Hematopoietic multipotent progenitor cell treated with erythropoietin and hydrocortisone succinate and interleukin-3 and kit ligand, for 17 days (in vitro differentiated cells): ENCODE data around the gene AVPR1B.
"Not testable (repeated sequence)": the region's sequence is repeated elsewhere in the genome, so short reads cannot be mapped to it uniquely, and the experiment has no call there.

Experiments used
- DNase-seq: peaks from one replicate; pipeline ENCODE4 v3.0.0-alpha.2; 2015; ENCODE audit warnings: low spot score

AVPR1B gene

GRCh38 chr1:206082831-206083695 lies 34.1 kb downstream of the AVPR1B start:
- DNase-seq: no peak

- no peak for DNase-seq
Observed at GRCh38 chr1:206081856-206082255, 35.3 kb downstream of the AVPR1B start.

GRCh38 chr1:206080026-206080820 lies 37.0 kb downstream of the AVPR1B start:
- no peak for DNase-seq

DNA sequence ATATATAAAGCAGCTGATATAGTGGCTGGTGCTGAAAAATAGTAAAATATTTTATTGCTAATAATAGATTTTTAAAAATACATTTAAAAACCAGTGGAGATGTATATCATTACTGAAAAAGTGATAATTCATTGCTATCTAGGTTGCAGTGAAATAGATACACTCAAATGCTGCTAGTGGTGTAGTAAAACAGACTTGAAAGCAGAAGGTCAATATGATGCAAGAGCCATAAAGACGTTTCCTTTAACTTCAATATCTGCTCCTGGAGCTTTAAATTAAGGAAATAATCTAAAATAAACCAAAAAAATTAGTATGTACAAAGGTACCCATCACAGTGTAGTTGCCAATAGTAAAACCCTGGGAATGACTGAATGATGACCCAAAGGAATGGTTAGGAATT lies 38.1 kb downstream of the AVPR1B start:
- DNase-seq: no peak

- DNase-seq: no peak
Observed at GRCh38 chr1:206075786-206076755, 41.1 kb downstream of the AVPR1B start.

DNA sequence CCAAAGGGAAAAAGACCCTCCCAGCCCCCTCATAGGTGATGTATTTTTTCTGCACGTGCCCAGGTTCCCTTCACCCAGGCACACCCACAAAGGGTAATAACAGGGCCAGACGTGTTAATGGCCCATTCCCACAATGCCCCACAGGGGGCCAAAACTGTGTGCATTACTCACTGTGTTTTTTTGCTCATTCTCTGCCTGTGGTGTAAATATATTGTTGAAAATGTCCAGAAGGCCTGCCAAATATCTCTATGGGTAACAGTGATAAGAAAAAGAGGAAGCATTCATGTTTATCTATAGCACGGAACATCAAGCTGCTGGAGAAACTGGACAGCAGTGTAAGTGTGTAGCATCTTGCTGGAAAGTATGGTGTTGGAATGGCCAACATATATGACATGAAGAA lies 42.3 kb downstream of the AVPR1B start:
- no peak for DNase-seq

GRCh38 chr1:206070627-206071304 lies 46.4 kb downstream of the AVPR1B start:
- DNase-seq: no peak

- no peak for DNase-seq
Observed at GRCh38 chr1:206068314-206068713, 48.9 kb downstream of the AVPR1B start.

DNA sequence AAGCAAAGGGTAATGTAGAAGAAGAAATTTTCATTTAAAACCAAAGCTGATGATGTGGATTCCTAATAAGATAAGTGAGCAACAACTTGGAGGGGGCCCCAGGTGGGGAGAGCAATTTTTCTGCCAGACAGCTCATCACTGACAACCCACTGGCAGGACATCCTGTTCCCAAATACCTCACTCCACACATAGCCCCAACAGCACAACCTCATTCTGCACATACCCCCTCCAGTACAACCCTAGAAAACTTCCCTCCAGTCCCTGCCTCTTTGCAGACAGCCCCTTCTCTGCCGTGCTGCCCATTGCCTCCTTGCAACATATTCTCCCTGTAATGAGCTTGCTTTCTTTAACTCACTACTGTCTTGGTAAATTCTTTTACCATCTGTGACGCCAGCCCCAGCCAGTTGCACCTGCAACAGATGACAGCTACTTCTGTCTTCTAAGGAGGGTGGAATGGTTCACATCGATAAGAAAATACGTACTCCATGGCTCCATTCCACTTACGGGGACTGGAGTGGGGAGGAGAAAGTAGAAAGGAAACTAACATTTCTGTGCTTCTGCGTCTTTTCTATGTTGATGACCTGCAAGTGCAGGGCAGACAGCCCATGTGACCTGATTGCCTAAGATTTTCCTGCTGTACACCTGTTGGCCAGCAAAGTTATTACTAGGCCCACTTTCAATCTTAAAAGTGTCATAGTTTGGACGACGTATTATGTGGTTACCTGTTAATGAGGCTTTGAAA lies 49.5 kb downstream of the AVPR1B start:
- DNase-seq: no peak

GRCh38 chr1:206066479-206067171 lies 50.6 kb downstream of the AVPR1B start:
- no peak for DNase-seq

DNA sequence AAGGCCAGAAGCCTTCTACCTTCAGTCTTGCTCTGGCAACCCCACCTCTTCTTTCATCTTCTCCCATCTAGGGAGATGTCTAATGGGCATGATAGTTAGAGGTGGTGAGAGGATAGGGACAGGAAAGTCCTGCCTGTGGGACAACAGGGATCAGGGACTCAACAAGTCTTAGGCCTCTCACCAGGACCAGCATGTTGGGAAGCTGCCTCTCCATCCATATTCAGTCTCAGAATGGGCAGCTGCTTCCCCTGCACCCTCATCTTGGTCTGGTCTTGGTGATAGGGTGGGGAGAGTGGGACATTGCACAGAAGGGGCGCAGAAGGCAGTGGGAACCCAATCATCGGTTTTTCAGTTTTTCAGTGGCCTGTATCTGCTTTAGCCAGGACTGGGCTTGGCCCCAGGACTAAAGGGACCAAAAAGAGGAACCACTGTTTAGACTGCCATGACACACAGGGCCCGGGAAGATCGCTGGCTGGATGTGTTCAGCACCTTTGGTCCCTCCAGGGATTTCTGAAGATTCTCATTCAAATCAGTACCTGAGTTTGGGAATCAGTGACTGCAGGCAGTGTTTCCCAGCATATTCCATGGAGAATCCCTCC lies 51.5 kb downstream of the AVPR1B start:
- DNase-seq: no peak

DNA sequence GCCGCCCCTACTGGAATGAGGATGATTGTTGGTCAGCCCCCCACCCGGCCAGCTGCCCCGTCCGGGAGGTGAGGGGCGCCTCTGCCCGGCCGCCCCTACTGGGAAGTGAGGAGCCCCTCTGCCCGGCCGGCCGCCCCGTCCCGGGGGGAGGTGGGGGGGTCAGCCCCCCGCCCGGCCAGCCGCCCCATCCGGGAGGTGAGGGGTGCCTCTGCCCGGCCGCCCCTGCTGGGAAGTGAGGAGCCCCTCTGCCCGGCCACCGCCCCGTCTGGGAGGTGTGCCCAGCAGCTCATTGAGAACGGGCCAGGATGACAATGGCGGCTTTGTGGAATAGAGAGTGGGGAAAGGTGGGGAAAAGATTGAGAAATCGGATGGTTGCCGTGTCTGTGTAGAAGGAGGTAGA lies 52.7 kb downstream of the AVPR1B start:
- not testable (repeated sequence) for DNase-seq

GRCh38 chr1:206064001-206064400 lies 53.2 kb downstream of the AVPR1B start:
- DNase-seq: not testable (repeated sequence)

GRCh38 chr1:206062464-206062863 lies 54.7 kb downstream of the AVPR1B start:
- no peak for DNase-seq

DNA sequence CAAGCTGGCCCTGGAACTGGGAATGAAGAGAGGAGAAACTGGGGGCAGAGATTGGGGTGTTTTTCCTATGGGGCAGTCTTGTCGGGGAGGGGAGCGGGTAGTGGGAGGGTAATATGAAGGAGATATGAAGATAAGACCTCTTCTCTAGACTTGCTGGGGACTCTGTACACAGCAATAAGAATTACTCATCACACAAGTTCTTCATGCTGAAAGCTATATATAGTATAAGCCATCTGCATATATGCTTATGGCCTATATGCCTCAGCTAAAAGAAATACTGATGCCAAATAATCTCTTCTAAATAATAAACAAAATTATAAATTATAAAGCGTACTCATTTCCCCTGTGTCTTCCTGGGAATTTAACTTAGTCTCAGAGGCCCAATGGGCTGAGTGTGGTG lies 56.3 kb downstream of the AVPR1B start:
- DNase-seq: no peak
